ENCODE results near the gene SLC26A2. TPM values are rescaled to one million over a fixed set of nuclear protein-coding genes. Genes with fewer than 3 reads are reported as not detected.

Gene SLC26A2
- 12.4 and 12.6 TPM in 2 replicates for total RNA-seq

DNA sequence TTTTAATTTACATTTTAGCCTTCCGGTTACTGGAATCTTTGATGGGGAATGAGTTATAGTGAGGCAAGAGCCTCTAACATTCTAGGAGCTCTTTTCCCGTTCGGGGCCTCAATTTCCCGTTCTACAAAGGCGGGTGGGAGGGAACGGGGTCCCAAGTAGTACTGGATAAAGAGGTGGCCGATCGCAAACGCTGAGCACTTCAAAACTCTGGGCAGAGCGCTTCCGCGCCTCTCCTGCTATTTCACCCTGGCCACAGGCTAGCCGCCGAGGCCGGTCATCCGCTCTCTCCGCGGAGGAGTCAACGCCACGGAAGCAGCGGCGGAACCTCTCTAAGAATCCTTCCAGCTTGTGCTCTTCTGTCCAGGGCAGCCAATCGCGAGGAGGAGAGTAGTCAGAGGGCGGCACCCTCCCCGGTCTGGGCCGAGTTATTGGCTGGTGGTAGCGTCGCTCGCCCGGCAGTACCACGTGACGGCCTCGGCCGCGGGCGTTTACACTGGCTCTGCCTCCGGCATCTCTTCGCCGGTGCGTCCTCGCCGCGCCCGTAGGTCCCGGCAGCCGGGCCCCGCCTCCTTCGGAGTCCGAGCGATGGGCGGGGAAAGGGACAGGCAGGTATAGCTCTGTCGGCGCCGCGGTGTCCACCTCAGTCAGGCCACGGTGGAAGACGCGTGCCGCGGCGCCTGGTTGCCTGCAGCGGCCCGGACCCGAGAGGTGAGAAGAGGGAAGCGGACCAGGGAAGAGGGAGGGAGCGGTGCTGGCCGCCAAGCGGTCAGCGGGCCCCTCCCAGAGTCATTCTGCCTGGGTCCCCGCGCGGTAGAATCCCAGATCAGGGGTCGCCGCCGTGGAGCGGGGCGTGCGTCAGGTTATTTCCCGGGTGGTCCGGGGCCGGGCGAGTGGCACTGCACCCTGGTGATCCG, at the start of gene SLC26A2:
TSS of gene SLC26A2 (plus strand) at position 487 of the 914 bp plus-strand sequence. CDS start 16,895 bp downstream, outside the sequence.

GRCh38 chr5:149944666-149945065, 15.9 kb upstream of the SLC26A2 start, which contains the start of gene PDE6A:
Gene PDE6A (minus strand): TSS chr5:149944793. CDS start chr5:149944673, 120 bp downstream.

DNA sequence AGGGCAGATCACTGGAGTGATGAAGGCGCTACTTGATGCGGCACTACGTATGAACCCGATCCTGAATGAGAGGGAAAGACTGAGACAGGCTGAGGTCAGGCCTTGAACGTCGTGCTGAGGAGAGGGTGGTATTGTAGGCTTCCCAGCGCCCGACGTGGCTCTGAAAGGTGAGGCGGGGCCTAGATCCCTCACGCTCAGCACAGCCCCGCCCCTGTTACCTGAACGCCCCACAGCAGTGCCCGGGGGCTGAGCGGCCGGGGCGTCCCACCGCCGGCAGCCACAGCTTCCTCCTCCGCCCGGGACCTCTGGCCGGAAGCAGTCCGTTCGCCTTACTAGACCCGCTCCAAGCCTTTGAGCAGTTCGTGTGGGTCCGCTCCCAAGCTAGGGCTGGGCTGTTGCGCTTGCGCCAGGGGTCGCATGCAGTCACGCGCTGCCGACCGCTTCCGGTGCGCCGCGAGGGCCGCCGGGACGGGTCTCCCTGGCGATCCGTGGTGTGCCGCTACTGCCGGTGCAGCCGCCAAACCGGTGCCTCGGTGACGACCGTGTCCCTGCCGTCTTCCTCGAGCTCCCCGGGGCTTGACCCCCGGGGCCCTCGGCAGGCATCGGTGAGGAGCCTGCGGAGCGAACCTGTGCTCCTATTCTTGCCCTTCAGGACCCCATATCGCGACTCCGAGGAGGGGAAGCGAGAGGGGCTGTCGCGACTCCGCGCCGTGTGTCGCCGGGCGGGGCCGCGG, 39.9 kb downstream of the SLC26A2 start, which contains the start of the genes HMGXB3 and TIGD6:
TSS of gene HMGXB3 (plus strand) at position 484 of the 734 bp plus-strand sequence. CDS start 4,114 bp downstream, outside the sequence.
TSS of gene TIGD6 (minus strand) at position 399 of the 734 bp plus-strand sequence. CDS start 4,306 bp downstream, outside the sequence.

Other genes with a start within 250 kb of the SLC26A2 start
- gene PPARGC1B, start 230.4 kb upstream of the SLC26A2 start, total RNA-seq, result 0.15 and 0.50 TPM in 2 replicates
- gene PDE6A, start 16.0 kb upstream of the SLC26A2 start, total RNA-seq, result not detected in 2 replicates
- gene TIGD6, start 39.9 kb downstream of the SLC26A2 start, total RNA-seq, result 8.7 and 12.9 TPM in 2 replicates
- gene HMGXB3, start 40.0 kb downstream of the SLC26A2 start, total RNA-seq, result 42.2 and 42.9 TPM in 2 replicates
- gene CSF1R, start 125.8 kb downstream of the SLC26A2 start, total RNA-seq, result under 0.01 and 0.17 TPM in 2 replicates
- gene PDGFRB, start 195.1 kb downstream of the SLC26A2 start, total RNA-seq, result 126 and 239 TPM in 2 replicates
- 0.15 and 0.17 TPM in 2 replicates for gene CDX1, start 206.0 kb downstream of the SLC26A2 start, total RNA-seq
- gene SLC6A7, start 229.3 kb downstream of the SLC26A2 start, total RNA-seq, result not detected in 2 replicates

All from smooth muscle cell of trachea (primary cell).